Measurements from ENCODE around the gene PCDHGA6. TPM values are rescaled to one million over a fixed set of nuclear protein-coding genes. Genes with fewer than 3 reads are reported as not detected.
A peak's percentile ranks its signal among the peaks of the same experiment; 100 is the strongest.
"Not testable (repeated sequence)": the region's sequence is repeated elsewhere in the genome, so short reads cannot be mapped to it uniquely, and the experiment has no call there.

PCDHGA6 gene
- total RNA-seq, 4 donors from 2014 or later: 2.0 to 11.1 (median 5.7) TPM

GRCh38 chr5:141371572-141372475 lies 1.9 kb upstream of the PCDHGA6 start:
- H3K9me3 ChIP-seq: peaks cover 3 to 100% (median 6%) of the 10 kb centered on the region in 3 donors
- H3K36me3 ChIP-seq: no peaks in the 10 kb centered on the region
- WGBS, 2 donors (ENCODE audit: low coverage in 1 of 2): 27 to 34% methylated on average over 12 to 20 of the region's 69 CpGs
- no peak for ATAC-seq
- no peak for TF ChIP-seq POLR2AphosphoS5 (IDR thresholded peaks at IDR 0.05)
- no peak for TF ChIP-seq POLR2A (IDR thresholded peaks at IDR 0.05)
- TF ChIP-seq EP300 (IDR thresholded peaks at IDR 0.05): no peak
- TF ChIP-seq CTCF (IDR thresholded peaks at IDR 0.05): no peak
- H3K4me3 ChIP-seq: no peak overlapping the region
- no peak overlapping the region for H3K27ac ChIP-seq
- peaks cover 10% of the 10 kb centered on the region for H3K27me3 ChIP-seq
- H3K4me1 ChIP-seq: no peaks in the 10 kb centered on the region

- Histone ChIP-seq H3K27ac (no peak overlapping the region), H3K36me3 (peaks cover 0 to 3% of the 10 kb centered on the region in 2 donors), H3K4me3 (no peak overlapping the region), H3K27me3 (peaks cover 10% of the 10 kb centered on the region), H3K9me3 (peaks cover 3 to 100% (median 6%) of the 10 kb centered on the region in 3 donors), H3K4me1 (no peaks in the 10 kb centered on the region)
- WGBS, 2 donors (ENCODE audit: low coverage in 1 of 2): 53 to 58% methylated on average over 3 to 6 of the region's 14 CpGs
- no peak for TF ChIP-seq CTCF (IDR thresholded peaks at IDR 0.05)
- no peak for TF ChIP-seq EP300 (IDR thresholded peaks at IDR 0.05)
- TF ChIP-seq POLR2AphosphoS5 (IDR thresholded peaks at IDR 0.05): no peak
- TF ChIP-seq POLR2A (IDR thresholded peaks at IDR 0.05): no peak
- no peak for ATAC-seq
Measured at GRCh38 chr5:141374627-141375026, 936 bp downstream of the PCDHGA6 start.

GRCh38 chr5:141375444-141376155 lies 1.9 kb downstream of the PCDHGA6 start:
- H3K27me3 ChIP-seq, H3K36me3 ChIP-seq, H3K27ac ChIP-seq, ATAC-seq, H3K4me1 ChIP-seq, H3K4me3 ChIP-seq: not testable (repeated sequence)
- WGBS, 2 donors (ENCODE audit: low coverage in 1 of 2): 35% methylated on average over 14 of the region's 48 CpGs; no CpG with 5 or more reads in 1 of the 2 donors
- peaks cover 3 to 98% (median 6%) of the 10 kb centered on the region in 3 donors for H3K9me3 ChIP-seq

- Histone ChIP-seq H3K4me1 (no peaks in the 10 kb centered on the region), H3K27ac (no peak within 1 kb of the TSS), H3K27me3 (no peaks in the 10 kb centered on the region), H3K36me3 (peaks cover 0 to 9% of the 10 kb centered on the region in 2 donors), H3K4me3 (peak within 1 kb of the TSS in 1 of 2 donors; percentile 21), H3K9me3 (peaks cover 2 to 98% (median 6%) of the 10 kb centered on the region in 3 donors)
- no peak for ATAC-seq
- WGBS, 2 donors (ENCODE audit: low coverage in 1 of 2): 13 to 28% methylated on average over 14 to 23 of the region's 37 CpGs
- TF ChIP-seq EP300 (IDR thresholded peaks at IDR 0.05) (no peak), POLR2A (IDR thresholded peaks at IDR 0.05) (no peak), CTCF (IDR thresholded peaks at IDR 0.05) (no peak), POLR2AphosphoS5 (IDR thresholded peaks at IDR 0.05) (no peak)
Measured at GRCh38 chr5:141382469-141383294, 9.0 kb downstream of the PCDHGA6 start, which contains the start of gene PCDHGA7. Gene PCDHGA7 (plus strand): TSS chr5:141382742. CDS start chr5:141382900, 158 bp downstream.

GRCh38 chr5:141383345-141383744 lies 9.7 kb downstream of the PCDHGA6 start:
- WGBS, 2 donors (ENCODE audit: low coverage in 1 of 2): 29 to 45% methylated on average over 12 to 15 of the region's 21 CpGs
- peaks cover 2 to 97% (median 6%) of the 10 kb centered on the region in 3 donors for H3K9me3 ChIP-seq

More at GRCh38 chr5:141383345-141383744, 9.7 kb downstream of the PCDHGA6 start:
- Histone ChIP-seq H3K4me3 (no peak overlapping the region), H3K36me3 (peaks cover 0 to 6% of the 10 kb centered on the region in 2 donors), H3K4me1 (no peaks in the 10 kb centered on the region), H3K27me3 (no peaks in the 10 kb centered on the region), H3K27ac (no peak overlapping the region)
- TF ChIP-seq POLR2A (IDR thresholded peaks at IDR 0.05): no peak
- no peak for TF ChIP-seq EP300 (IDR thresholded peaks at IDR 0.05)
- no peak for TF ChIP-seq CTCF (IDR thresholded peaks at IDR 0.05)
- no peak for ATAC-seq

Data from gastroesophageal sphincter (tissue), 4 donors.